Pancreas (tissue), 10 donors: ENCODE data around the gene CFAP73. TPM values are rescaled to one million over a fixed set of nuclear protein-coding genes. Genes with fewer than 3 reads are reported as not detected.
A peak's percentile ranks its signal among the peaks of the same experiment; 100 is the strongest.

ENCODE experiments used
- ATAC-seq, 4 donors: fragments of 200-7000 bp; cut with Tn5 transposase; one replicate each; pipeline versions ENCODE4 v1.8.0 to v1.9.1; 2020; ENCODE audit warnings: mild to moderate bottlenecking in 4 of 4, moderate library complexity in 4 of 4
- DNase-seq, 6 donors: peaks; one replicate each; pipeline ENCODE4 v3.0.0-alpha.2; 2020
- FAIRE-seq: peaks from 2 replicates; lab custom pipeline; 2012; peaks lifted over from hg19 to GRCh38; lab: Jason Lieb, UNC
- H3K27ac ChIP-seq, 4 donors: fragments of 200-600 bp; sonication (generic); 1 replicate in 3 of 4; 2 replicates in 1 of 4; pipeline versions ENCODE4 v1.5.0 to v1.8.0; 2020
- H3K27me3 ChIP-seq, 4 donors: fragments of 200-600 bp; one replicate each; pipeline ENCODE4 v1.8.0; 2021
- H3K36me3 ChIP-seq, 3 donors: fragments of 200-600 bp; sonication (generic) in 1 of 3; one replicate each; pipeline versions ENCODE4 v1.5.0 to v1.8.0; 2020 to 2021
- H3K4me1 ChIP-seq, 3 donors: fragments of 200-600 bp; one replicate each; pipeline ENCODE4 v1.8.0; 2021
- H3K4me3 ChIP-seq, 4 donors: fragments of 200-600 bp; sonication (generic) in 2 of 4; one replicate each; pipeline versions ENCODE4 v1.5.0 to v1.8.0; 2020 to 2021
- H3K9me3 ChIP-seq, 4 donors: fragments of 200-600 bp; one replicate each; pipeline ENCODE4 v1.8.0; 2021
- WGBS, 2 donors: extraction: QIAGEN DNeasy Blood & Tissue Kit; methylation state at CpG; one replicate each; pipeline ENCODE4 v1.1.7; 2013; 5-methylcytosine and 5-hydroxymethylcytosine counted together
- intact Hi-C, 3 donors: fragments of 100-400 bp; cut with DNase I; formaldehyde crosslinking; loops; one replicate each; pipeline versions ENCODE4 v1.11.1 to v1.14.2; 2022
- polyA plus RNA-seq, 2 donors: library from polyadenylated mRNA; stranded (reverse); fragments of 200-250 nt; gene quantifications; one replicate each; pipeline ENCODE4 v1.2.3, GENCODE V29; 2013
- total RNA-seq, 6 donors: library from RNA; stranded (reverse); fragmentation: NEBNext Ultra II Directional in 4 of 6; extraction: Animal tissue kit (Norgen Biotek cat#: 25700) in 4 of 6; gene quantifications; one replicate each; pipeline versions ENCODE4 v1.2.1 to v1.2.4, GENCODE V29; 2021 to 2023
- TF ChIP-seq, protein P1 (sequence below), 4 donors: fragments of 200-600 bp; sonication (generic) in 3 of 4; IDR thresholded peaks; one replicate each; pipeline versions ENCODE4 v1.5.0 to v1.8.0; 2021; ENCODE audit warnings: antibody characterized with exemption in 4 of 4
- donor health status: healthy with polysubstance abuse.
- donor health status: DM: no; HTN: no; CAD: no; lungs with moderate emphysema.
- donor health status: DM: no; HTN: no; CAD: no.
- donor health status: control.
- donor health status: control.
- donor health status: Bipolar disorder and iron deficiency.
- donor health status: DM: yes; HTN: yes; CAD: no.
- donor health status: DM: no; HTN: no; CAD: no.
- donor health status: DM: no; HTN: no; CAD: no.
- donor health status: DM: yes; HTN: yes; CAD: no.

CFAP73 gene
- total and polyA plus RNA-seq, 8 donors: 0.12 to 0.61 (median 0.23) TPM; not detected in 3

DNA sequence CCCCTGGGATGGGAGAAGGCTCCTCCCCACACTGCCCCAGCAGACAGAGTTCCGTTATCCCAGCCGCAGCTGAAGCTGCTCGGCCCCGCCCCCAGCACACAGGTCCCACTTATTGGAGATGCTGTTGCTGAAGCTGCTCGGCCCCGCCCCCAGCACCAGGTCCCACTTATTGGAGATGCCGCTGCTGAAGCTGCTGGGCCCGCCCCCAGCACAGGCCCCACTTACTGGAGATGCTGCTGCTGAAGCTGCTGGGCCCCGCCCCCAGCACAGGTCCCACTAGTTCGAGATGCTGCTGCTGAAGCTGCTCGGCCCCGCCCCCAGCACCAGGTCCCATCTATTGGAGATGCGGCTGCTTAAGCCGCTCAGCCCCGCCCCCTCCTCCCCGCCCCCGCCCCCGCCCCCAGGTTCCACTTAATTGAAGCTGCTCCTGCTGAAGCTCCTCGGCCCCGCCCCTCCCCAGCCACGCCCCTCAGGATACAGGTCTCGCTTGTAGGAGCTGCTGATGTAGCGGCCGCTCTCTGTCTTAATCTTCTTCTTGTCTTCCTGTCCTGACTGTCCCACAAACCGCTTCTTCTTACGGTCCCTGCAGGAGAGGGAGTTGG, 12.0 kb downstream of the CFAP73 start:
- WGBS, 2 donors: 86 to 87% methylated on average over 23 to 26 of the region's 26 CpGs
- Histone ChIP-seq H3K27ac (no peak overlapping the region), H3K27me3 (no peaks in the 10 kb centered on the region), H3K9me3 (no peaks in the 10 kb centered on the region), H3K4me3 (no peak overlapping the region), H3K4me1 (no peaks in the 10 kb centered on the region), H3K36me3 (peaks cover 0 to 66% (median 26%) of the 10 kb centered on the region in 3 donors)
- FAIRE-seq (no peak), ATAC-seq (no peak), DNase-seq (no peak)
- TF ChIP-seq, protein P1, sequence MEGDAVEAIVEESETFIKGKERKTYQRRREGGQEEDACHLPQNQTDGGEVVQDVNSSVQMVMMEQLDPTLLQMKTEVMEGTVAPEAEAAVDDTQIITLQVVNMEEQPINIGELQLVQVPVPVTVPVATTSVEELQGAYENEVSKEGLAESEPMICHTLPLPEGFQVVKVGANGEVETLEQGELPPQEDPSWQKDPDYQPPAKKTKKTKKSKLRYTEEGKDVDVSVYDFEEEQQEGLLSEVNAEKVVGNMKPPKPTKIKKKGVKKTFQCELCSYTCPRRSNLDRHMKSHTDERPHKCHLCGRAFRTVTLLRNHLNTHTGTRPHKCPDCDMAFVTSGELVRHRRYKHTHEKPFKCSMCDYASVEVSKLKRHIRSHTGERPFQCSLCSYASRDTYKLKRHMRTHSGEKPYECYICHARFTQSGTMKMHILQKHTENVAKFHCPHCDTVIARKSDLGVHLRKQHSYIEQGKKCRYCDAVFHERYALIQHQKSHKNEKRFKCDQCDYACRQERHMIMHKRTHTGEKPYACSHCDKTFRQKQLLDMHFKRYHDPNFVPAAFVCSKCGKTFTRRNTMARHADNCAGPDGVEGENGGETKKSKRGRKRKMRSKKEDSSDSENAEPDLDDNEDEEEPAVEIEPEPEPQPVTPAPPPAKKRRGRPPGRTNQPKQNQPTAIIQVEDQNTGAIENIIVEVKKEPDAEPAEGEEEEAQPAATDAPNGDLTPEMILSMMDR (IDR thresholded peaks at IDR 0.05): no peak
- intact Hi-C loops: loop anchor here in 1 of 3 donors (10.0 kb wide), 1 partner anchor 57 kb away; no protein-coding TSS in a partner anchor

DNA sequence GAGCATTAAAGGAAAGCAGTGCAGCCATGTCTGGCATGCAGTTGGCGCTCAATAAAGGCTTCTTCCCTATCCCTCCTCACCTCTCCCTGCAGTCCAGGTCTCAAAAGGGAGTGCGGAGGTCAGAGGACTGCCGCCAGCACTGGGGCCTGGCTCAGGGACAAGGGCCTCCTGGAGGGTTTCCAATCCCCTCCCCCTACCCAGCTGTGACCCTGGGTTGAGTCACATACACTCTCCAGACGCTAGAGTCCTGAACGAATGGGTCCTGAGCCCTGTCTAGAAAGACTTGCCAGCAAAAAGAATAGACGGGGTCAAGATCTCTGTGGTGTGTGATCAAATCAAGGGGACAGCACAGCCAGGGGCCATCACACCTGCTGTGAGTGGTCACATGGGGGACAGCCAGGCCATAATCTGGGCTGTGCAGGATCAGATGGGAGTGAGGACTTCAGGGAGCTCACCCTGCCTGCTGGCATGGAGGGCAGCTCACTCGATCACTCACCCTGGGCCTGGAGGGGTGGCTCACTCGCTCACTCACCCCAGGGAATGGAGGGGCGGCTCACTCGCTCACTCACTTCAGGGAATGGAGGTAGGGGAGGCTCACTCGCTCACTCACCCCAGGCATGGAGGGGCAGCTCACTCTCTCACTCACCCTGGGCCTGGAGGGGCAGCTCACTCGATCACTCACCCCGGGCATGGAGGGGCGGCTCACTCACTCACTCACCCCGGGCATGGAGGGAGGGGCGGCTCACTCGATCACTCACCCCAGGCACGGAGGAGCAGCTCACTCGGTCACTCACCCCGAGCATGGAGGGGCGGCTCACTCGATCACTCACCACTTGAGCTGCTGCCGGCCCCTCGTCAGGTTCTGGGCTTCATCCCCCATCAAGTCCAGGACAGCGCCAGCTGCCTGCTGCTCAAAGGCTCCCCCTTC, 12.8 kb downstream of the CFAP73 start:
- Histone ChIP-seq H3K27me3 (no peaks in the 10 kb centered on the region), H3K4me3 (no peak overlapping the region), H3K9me3 (no peaks in the 10 kb centered on the region), H3K36me3 (peaks cover 0 to 75% (median 26%) of the 10 kb centered on the region in 3 donors), H3K27ac (no peak overlapping the region), H3K4me1 (no peaks in the 10 kb centered on the region)
- FAIRE-seq: no peak
- intact Hi-C loops: loop anchor here in 1 of 3 donors (10.0 kb wide), 1 partner anchor 58 kb away; no protein-coding TSS in a partner anchor
- DNase-seq: peak in 5 of 6 donors; percentile 47 to 86 (median 74)
- ATAC-seq: peak; percentile 79 to 90 (median 85)
- WGBS, 2 donors: 81% methylated on average over 25 of the region's 25 CpGs
- TF ChIP-seq, protein P1 (IDR thresholded peaks at IDR 0.05): no peak

DNA sequence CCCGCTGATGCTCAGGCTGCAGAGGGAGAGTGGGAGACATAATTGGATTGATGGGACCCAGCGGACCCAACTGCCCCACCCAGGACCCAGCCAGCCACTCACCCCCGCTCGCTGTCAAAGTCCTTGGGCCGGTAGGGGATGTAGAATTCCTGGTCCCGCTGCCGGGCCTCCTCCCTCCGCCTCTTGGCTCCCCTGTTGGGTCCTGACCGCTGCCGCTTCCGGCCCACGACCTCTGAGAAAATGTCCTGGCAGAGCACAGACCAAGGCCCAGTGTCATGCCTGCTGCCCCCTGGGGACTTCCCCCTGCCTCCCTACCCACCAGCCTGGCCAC, 13.5 kb downstream of the CFAP73 start:
- H3K36me3 ChIP-seq: peaks cover 0 to 81% (median 26%) of the 10 kb centered on the region in 3 donors
- WGBS, 2 donors: 94 to 99% methylated on average over 12 of the region's 12 CpGs
- intact Hi-C loops: loop anchor here in 1 of 3 donors (10.0 kb wide), 1 partner anchor 58 kb away; no protein-coding TSS in a partner anchor
- DNase-seq (no peak), ATAC-seq (no peak), FAIRE-seq (no peak)
- TF ChIP-seq, protein P1 (IDR thresholded peaks at IDR 0.05): no peak
- H3K4me1 ChIP-seq: no peaks in the 10 kb centered on the region
- H3K27me3 ChIP-seq: no peaks in the 10 kb centered on the region
- H3K27ac ChIP-seq: no peak overlapping the region
- no peaks in the 10 kb centered on the region for H3K9me3 ChIP-seq
- no peak overlapping the region for H3K4me3 ChIP-seq

DNA sequence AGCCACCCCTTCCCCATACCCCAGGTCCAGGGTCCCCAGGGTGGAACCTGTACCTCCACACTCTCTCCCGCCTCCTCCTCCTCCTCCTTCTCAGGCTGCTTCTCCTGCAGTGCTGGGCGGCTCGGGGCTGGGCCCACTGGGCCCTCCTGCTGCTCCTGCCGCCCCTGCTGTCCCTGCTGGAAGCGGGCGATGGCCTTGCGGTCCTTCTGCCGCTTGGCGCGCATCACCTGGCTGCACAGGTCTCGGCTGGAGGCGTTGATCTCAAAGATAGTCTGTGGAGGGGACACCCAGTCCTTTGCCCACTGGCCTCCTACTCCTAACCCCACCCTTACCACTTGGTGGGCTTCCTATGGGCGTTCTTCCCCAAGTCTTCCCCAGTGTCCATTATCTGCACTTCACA, 14.5 kb downstream of the CFAP73 start:
- WGBS, 2 donors: 95 to 98% methylated on average over 13 of the region's 13 CpGs
- Histone ChIP-seq H3K27ac (no peak overlapping the region), H3K4me1 (no peaks in the 10 kb centered on the region), H3K4me3 (no peak overlapping the region), H3K27me3 (no peaks in the 10 kb centered on the region), H3K36me3 (peaks cover 0 to 84% (median 21%) of the 10 kb centered on the region in 3 donors), H3K9me3 (no peaks in the 10 kb centered on the region)
- intact Hi-C loops: loop anchor here in 1 of 3 donors (10.0 kb wide), 1 partner anchor 59 kb away; no protein-coding TSS in a partner anchor
- no peak for FAIRE-seq
- DNase-seq: no peak
- ATAC-seq: no peak
- TF ChIP-seq, protein P1 (IDR thresholded peaks at IDR 0.05): no peak
